CD4-positive, alpha-beta memory T cell (primary cell): ENCODE measurements around the gene GCSAML. TPM values are rescaled to one million over a fixed set of nuclear protein-coding genes. Genes with fewer than 3 reads are reported as not detected.

ENCODE experiments used
- CTCF ChIA-PET: fragments of 350-600 bp; sonication (Branson Sonifier 250); formaldehyde crosslinking; loops from one replicate; lab custom pipeline; 2021; ENCODE audit warnings: inconsistent platforms; ENCODE audit not compliant: partially characterized antibody; lab: Charles Lee
- POLR2A ChIA-PET: fragments of 350-600 bp; sonication (Branson Sonifier 250); formaldehyde crosslinking; loops from one replicate; lab custom pipeline; 2021; ENCODE audit not compliant: partially characterized antibody; lab: Charles Lee
- DNase-seq, 5 donors: peaks; one replicate each; pipeline versions ENCODE4 v3.0.0 to v3.0.0-alpha.2; 2020 to 2022; ENCODE audit warnings: mixed read lengths in 1 of 5
- H3K27ac ChIP-seq: one replicate; pipeline ENCODE4 v1.7.0; 2013; ENCODE audit warnings: low read depth, low read length
- H3K27me3 ChIP-seq: 2 replicates; pipeline ENCODE4 v1.7.0; 2013; ENCODE audit warnings: mild to moderate bottlenecking, low read length, moderate library complexity; ENCODE audit not compliant: insufficient read depth
- H3K36me3 ChIP-seq: 2 replicates; pipeline ENCODE4 v1.7.0; 2013; ENCODE audit warnings: mild to moderate bottlenecking, low read length, moderate library complexity; ENCODE audit not compliant: insufficient read depth
- H3K4me1 ChIP-seq: 2 replicates; pipeline ENCODE4 v1.7.0; 2013; ENCODE audit warnings: mild to moderate bottlenecking, low read length, moderate library complexity; ENCODE audit not compliant: insufficient read depth
- H3K4me3 ChIP-seq, 2 donors: one replicate each; pipeline ENCODE4 v1.7.0; 2013; ENCODE audit warnings: low read length in 2 of 2, mild to moderate bottlenecking in 1 of 2
- H3K9me3 ChIP-seq, 2 donors: one replicate each; pipeline ENCODE4 v1.7.0; 2013; ENCODE audit warnings: low read length in 2 of 2, control low read depth in 1 of 2; ENCODE audit not compliant: control insufficient read depth in 1 of 2
- H3K27ac Mint-ChIP-seq, 7 donors: one replicate each; pipeline ENCODE4 v1.8.0; 2020 to 2021; ENCODE audit warnings: mixed read lengths in 7 of 7, mild to moderate bottlenecking in 6 of 7, inconsistent platforms in 3 of 7, moderate library complexity in 3 of 7
- H3K27me3 Mint-ChIP-seq, 2 donors: one replicate each; pipeline ENCODE4 v1.8.0; 2020 to 2021; ENCODE audit warnings: mixed read lengths in 2 of 2
- H3K36me3 Mint-ChIP-seq, 2 donors: one replicate each; pipeline ENCODE4 v1.8.0; 2020 to 2021; ENCODE audit warnings: mixed read lengths in 2 of 2, inconsistent platforms in 1 of 2, mild to moderate bottlenecking in 1 of 2
- H3K4me1 Mint-ChIP-seq, 4 donors: one replicate each; pipeline ENCODE4 v1.8.0; 2020 to 2021; ENCODE audit warnings: mixed read lengths in 4 of 4, mild to moderate bottlenecking in 1 of 4
- H3K4me3 Mint-ChIP-seq, 8 donors: one replicate each; pipeline ENCODE4 v1.8.0; 2020 to 2021; ENCODE audit warnings: mixed read lengths in 8 of 8, mild to moderate bottlenecking in 7 of 8, moderate library complexity in 6 of 8, inconsistent platforms in 3 of 8
- H3K9me3 Mint-ChIP-seq, 8 donors: one replicate each; pipeline ENCODE4 v1.8.0; 2020 to 2021; ENCODE audit warnings: mixed read lengths in 8 of 8, mild to moderate bottlenecking in 5 of 8, inconsistent platforms in 3 of 8, moderate library complexity in 1 of 8
- intact Hi-C: fragments of 100-400 bp; cut with micrococcal nuclease; formaldehyde crosslinking; loops from one replicate; pipeline ENCODE4 v1.15.1; 2023
- polyA plus RNA-seq, 2 donors: library from polyadenylated mRNA; unstranded; fragments of 300-500 nt; fragmentation: Illumina TruSeq; gene quantifications; one replicate each; pipeline ENCODE4 v1.2.3, GENCODE V29; 2021
- total RNA-seq, 2 experiments: library from RNA; stranded (reverse); gene quantifications; one replicate each; pipeline ENCODE4 v1.2.3, GENCODE V29; 2021

Gene GCSAML
- total and polyA plus RNA-seq, 4 experiments from 2014 or later: not detected

DNA sequence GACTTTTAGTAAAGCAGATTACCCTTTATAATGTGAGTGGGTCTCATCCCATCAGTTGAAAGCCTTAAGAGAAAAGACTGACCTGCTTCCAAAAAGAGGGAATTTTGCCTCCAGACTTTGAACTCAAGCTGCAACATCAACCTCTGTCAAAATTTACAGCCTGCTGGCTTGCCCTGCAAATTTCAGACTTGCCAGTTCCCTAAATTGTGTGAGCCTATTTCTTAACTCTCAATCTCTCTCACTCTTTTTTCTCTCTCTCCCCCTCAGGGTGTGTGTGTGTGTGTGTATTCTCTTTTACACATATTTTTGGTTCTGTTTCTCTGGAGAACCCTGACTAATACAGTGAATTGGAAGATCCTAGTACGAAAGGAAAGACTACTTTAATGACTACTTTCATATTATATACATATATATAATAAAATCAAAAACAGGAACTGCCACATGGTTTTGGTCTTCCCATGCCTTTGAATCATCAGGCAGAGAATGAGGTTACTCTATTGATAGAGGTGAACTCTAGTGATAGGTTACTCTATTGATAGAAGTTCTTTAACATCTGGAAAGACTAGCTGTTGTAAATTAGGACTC lies 19.1 kb upstream of the GCSAML start:
- Histone ChIP-seq H3K4me3 (no peak overlapping the region), H3K27ac (no peak overlapping the region), H3K9me3 (no peaks in the 10 kb centered on the region), H3K4me1 (no peaks in the 10 kb centered on the region), H3K36me3 (no peaks in the 10 kb centered on the region), H3K27me3 (no peaks in the 10 kb centered on the region)
- Mint-ChIP-seq H3K9me3 (peaks cover 0 to 2% (median under 1%) of the 10 kb centered on the region in 8 donors), H3K4me3 (no peak overlapping the region), H3K27ac (no peak overlapping the region), H3K27me3 (peaks cover 13 to 14% of the 10 kb centered on the region in 2 donors), H3K4me1 (no peaks in the 10 kb centered on the region), H3K36me3 (no peaks in the 10 kb centered on the region)
- POLR2A ChIA-PET: no interaction called here
- CTCF ChIA-PET: no interaction called here
- intact Hi-C loops: no loop called here
- no peak for DNase-seq

- Mint-ChIP-seq H3K9me3 (peaks cover 0 to 2% (median under 1%) of the 10 kb centered on the region in 8 donors), H3K4me1 (no peaks in the 10 kb centered on the region), H3K36me3 (no peaks in the 10 kb centered on the region), H3K27ac (no peak overlapping the region), H3K4me3 (no peak overlapping the region), H3K27me3 (peaks cover 13% of the 10 kb centered on the region in 2 donors)
- H3K4me1 ChIP-seq: no peaks in the 10 kb centered on the region
- intact Hi-C loops: no loop called here
- H3K36me3 ChIP-seq: no peaks in the 10 kb centered on the region
- no peak for DNase-seq
- POLR2A ChIA-PET: no interaction called here
- no peaks in the 10 kb centered on the region for H3K27me3 ChIP-seq
- no peaks in the 10 kb centered on the region for H3K9me3 ChIP-seq
- H3K4me3 ChIP-seq: no peak overlapping the region
- CTCF ChIA-PET: no interaction called here
- no peak overlapping the region for H3K27ac ChIP-seq
Observed at GRCh38 chr1:247530785-247531184, 18.1 kb upstream of the GCSAML start.

DNA sequence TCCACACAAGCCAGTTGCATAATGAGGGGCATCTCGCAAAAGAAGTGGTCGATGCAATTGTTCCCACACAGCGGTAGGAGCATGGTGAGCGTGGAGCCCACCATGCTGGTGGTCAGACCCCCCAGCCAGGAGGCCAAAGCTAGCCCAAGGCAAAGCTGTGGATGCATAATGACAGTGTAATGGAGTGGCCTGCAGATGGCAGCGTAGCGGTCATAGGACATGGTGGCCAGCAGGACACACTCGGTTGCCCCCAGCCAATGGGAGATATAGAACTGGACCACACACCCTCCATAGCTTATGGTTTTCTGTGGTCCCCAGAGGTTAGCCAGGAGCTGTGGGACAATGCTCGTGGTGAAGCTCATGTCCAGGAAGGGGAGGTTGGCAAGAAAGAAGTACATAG lies 17.0 kb upstream of the GCSAML start:
- POLR2A ChIA-PET: interaction anchor here (0.6 kb wide), 1 partner anchor 15 kb away, joined by 4 read pairs; no protein-coding TSS in a partner anchor
- Histone ChIP-seq H3K9me3 (no peaks in the 10 kb centered on the region), H3K27ac (no peak overlapping the region), H3K36me3 (no peaks in the 10 kb centered on the region), H3K4me3 (no peak overlapping the region), H3K27me3 (no peaks in the 10 kb centered on the region), H3K4me1 (no peaks in the 10 kb centered on the region)
- no peak overlapping the region for H3K4me3 Mint-ChIP-seq
- no peaks in the 10 kb centered on the region for H3K36me3 Mint-ChIP-seq
- intact Hi-C loops: no loop called here
- CTCF ChIA-PET: no interaction called here
- DNase-seq: no peak
- peaks cover 8 to 13% of the 10 kb centered on the region in 2 donors for H3K27me3 Mint-ChIP-seq
- H3K27ac Mint-ChIP-seq: no peak overlapping the region
- H3K4me1 Mint-ChIP-seq: no peaks in the 10 kb centered on the region
- H3K9me3 Mint-ChIP-seq: peaks cover 0 to 2% (median under 1%) of the 10 kb centered on the region in 8 donors

GRCh38 chr1:247535402-247535801 lies 13.5 kb upstream of the GCSAML start:
- intact Hi-C loops: no loop called here
- Histone ChIP-seq H3K4me1 (no peaks in the 10 kb centered on the region), H3K9me3 (no peaks in the 10 kb centered on the region), H3K27me3 (no peaks in the 10 kb centered on the region), H3K27ac (no peak overlapping the region), H3K36me3 (no peaks in the 10 kb centered on the region), H3K4me3 (no peak overlapping the region)
- no peaks in the 10 kb centered on the region for H3K4me1 Mint-ChIP-seq
- ChIA-PET CTCF (no interaction called here), POLR2A (no interaction called here)
- no peaks in the 10 kb centered on the region for H3K36me3 Mint-ChIP-seq
- H3K27me3 Mint-ChIP-seq: peaks cover 12 to 26% of the 10 kb centered on the region in 2 donors
- H3K9me3 Mint-ChIP-seq: peaks cover 0 to 5% (median 0%) of the 10 kb centered on the region in 8 donors
- H3K27ac Mint-ChIP-seq: no peak overlapping the region
- no peak overlapping the region for H3K4me3 Mint-ChIP-seq
- DNase-seq: no peak

DNA sequence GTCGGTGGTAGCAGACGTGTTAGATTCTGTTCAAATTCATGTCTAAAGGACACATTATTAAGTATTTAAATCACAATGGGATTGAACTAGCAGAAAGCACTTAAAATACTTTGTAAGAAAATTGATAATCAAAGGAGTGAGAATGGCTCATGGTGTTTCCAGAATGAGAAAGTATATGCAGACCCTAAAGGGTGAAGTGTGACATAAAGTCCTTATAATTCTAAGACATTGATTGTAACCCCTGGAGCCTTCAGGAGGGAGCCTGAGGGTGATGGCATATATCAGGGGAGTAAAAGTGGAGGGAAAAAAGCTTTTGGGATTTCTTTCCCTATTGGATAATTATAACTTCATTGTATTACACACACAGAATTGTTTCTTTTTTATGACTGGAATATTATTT lies 12.6 kb upstream of the GCSAML start, which contains the start of gene OR2C3:
OR2C3 (minus strand) TSS at position 101 of the 400 bp plus-strand sequence. CDS start 3,929 bp downstream, outside the sequence.
- H3K27me3 ChIP-seq: no peaks in the 10 kb centered on the region
- Mint-ChIP-seq H3K4me3 (no peak within 1 kb of the TSS), H3K36me3 (no peaks in the 10 kb centered on the region), H3K4me1 (no peaks in the 10 kb centered on the region), H3K27me3 (peaks cover 14 to 27% of the 10 kb centered on the region in 2 donors), H3K27ac (no peak within 1 kb of the TSS), H3K9me3 (peaks cover 0 to 5% (median 0%) of the 10 kb centered on the region in 8 donors)
- H3K4me1 ChIP-seq: no peaks in the 10 kb centered on the region
- no peak within 1 kb of the TSS for H3K4me3 ChIP-seq
- no peak for DNase-seq
- CTCF ChIA-PET: no interaction called here
- H3K36me3 ChIP-seq: no peaks in the 10 kb centered on the region
- POLR2A ChIA-PET: no interaction called here
- intact Hi-C loops: no loop called here
- H3K9me3 ChIP-seq: no peaks in the 10 kb centered on the region
- no peak within 1 kb of the TSS for H3K27ac ChIP-seq

DNA sequence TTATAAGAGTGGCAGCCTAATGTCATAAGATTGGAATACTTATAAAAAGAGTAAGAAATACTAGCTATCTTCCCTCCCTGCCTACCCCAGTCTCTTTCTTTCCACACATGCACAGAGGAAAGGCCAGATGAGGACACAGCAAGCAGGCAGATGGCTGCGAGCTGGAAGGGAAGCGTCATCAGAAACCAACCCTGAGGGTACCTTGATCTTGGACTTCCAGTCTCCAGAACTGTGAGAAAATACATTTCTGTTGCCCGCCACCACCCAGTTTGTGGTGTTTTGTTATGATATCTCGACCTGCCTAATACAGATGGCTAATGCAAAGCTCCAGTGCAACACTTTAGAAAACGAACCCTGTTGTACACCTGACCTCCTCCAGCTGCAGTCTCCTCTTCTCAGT lies 10.4 kb upstream of the GCSAML start:
- CTCF ChIA-PET: no interaction called here
- peaks cover 16 to 20% of the 10 kb centered on the region in 2 donors for H3K27me3 Mint-ChIP-seq

GRCh38 chr1:247539215-247539614 lies 9.7 kb upstream of the GCSAML start:
- Mint-ChIP-seq H3K9me3 (peaks cover 0 to 5% (median 0%) of the 10 kb centered on the region in 8 donors), H3K27me3 (peaks cover 20 to 21% of the 10 kb centered on the region in 2 donors), H3K36me3 (no peaks in the 10 kb centered on the region), H3K4me1 (no peaks in the 10 kb centered on the region), H3K27ac (no peak overlapping the region), H3K4me3 (no peak overlapping the region)
- H3K36me3 ChIP-seq: no peaks in the 10 kb centered on the region
- CTCF ChIA-PET: no interaction called here
- no peak overlapping the region for H3K4me3 ChIP-seq
- POLR2A ChIA-PET: no interaction called here
- no peak overlapping the region for H3K27ac ChIP-seq
- intact Hi-C loops: no loop called here
- no peaks in the 10 kb centered on the region for H3K27me3 ChIP-seq
- H3K4me1 ChIP-seq: no peaks in the 10 kb centered on the region
- DNase-seq: no peak
- no peaks in the 10 kb centered on the region for H3K9me3 ChIP-seq

More for the DNA sequence above, 10.4 kb upstream of the GCSAML start:
- DNase-seq: no peak
- Histone ChIP-seq H3K27ac (no peak overlapping the region), H3K9me3 (no peaks in the 10 kb centered on the region), H3K4me1 (no peaks in the 10 kb centered on the region), H3K36me3 (no peaks in the 10 kb centered on the region), H3K4me3 (no peak overlapping the region), H3K27me3 (no peaks in the 10 kb centered on the region)
- intact Hi-C loops: no loop called here
- Mint-ChIP-seq H3K4me3 (no peak overlapping the region), H3K9me3 (peaks cover 0 to 5% (median 0%) of the 10 kb centered on the region in 8 donors), H3K36me3 (no peaks in the 10 kb centered on the region), H3K4me1 (no peaks in the 10 kb centered on the region), H3K27ac (no peak overlapping the region)
- POLR2A ChIA-PET: no interaction called here
